ENCODE data around the gene PPP2R2D.

GRCh38 chr10:131870411-131870810 lies 30.4 kb upstream of the PPP2R2D start:
- TF ChIP-seq CTCF (IDR thresholded peaks at IDR 0.05) (no peak), POLR2A (IDR thresholded peaks at IDR 0.05) (no peak)

Data from right lobe of liver (tissue), 4 donors.